GF-D8 (cell line): Measurements from ENCODE around the gene MRAP2.

Source experiments
- DNase-seq: peaks from one replicate; lab custom pipeline; 2025; lab: John Stamatoyannopoulos, UW

Gene MRAP2, protein sequence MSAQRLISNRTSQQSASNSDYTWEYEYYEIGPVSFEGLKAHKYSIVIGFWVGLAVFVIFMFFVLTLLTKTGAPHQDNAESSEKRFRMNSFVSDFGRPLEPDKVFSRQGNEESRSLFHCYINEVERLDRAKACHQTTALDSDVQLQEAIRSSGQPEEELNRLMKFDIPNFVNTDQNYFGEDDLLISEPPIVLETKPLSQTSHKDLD

DNA sequence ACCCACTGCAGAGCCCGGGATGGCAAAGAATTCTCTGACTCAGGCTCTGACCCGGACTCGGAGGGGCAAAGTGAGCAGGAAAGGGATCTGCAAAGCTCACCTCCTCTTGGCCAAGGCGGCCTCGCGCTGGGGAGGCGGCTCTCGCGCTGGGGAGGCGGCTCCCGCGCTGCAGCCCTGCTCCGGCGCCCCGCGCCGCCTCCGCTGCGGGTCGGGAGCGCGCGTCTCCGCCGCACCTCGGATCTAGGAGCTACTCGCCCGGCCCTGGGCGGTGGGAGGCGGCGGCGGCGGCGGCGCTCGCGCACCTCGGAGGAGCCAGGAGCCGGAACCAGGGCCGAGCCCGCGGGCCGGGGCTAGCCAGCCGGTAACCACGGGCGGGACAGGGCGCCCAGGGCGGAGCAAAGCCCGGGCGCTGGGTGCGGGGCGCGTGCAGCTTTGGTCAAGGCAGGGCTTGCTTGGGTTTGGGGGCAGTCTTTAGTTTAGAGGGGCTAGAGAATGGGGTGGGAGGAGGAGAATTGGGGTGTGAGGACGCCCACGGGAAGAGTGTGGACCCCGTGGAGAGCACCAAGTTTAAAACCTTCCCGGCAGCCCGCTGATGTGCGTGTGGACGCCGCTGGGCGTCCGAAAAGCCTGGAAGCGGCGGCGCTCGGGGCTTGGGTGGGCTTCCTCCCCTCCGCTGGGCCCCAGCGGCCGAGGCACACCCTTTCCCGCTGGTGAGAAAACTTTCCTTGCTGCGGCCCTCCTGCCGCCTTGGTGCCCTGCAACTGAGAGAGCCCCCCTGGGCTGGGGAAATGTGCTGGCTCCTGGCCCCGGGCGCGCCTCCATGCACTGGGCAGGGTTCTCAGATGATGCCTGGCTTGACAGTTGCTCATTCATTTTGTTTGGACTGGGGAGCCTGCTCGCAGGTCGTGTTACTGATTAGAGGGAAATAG lies at the start of gene MRAP2:
TSS of gene MRAP2 (plus strand) at position 250 of the 929 bp plus-strand sequence. CDS start 21,547 bp downstream, outside the sequence.
- no peak for DNase-seq

DNA sequence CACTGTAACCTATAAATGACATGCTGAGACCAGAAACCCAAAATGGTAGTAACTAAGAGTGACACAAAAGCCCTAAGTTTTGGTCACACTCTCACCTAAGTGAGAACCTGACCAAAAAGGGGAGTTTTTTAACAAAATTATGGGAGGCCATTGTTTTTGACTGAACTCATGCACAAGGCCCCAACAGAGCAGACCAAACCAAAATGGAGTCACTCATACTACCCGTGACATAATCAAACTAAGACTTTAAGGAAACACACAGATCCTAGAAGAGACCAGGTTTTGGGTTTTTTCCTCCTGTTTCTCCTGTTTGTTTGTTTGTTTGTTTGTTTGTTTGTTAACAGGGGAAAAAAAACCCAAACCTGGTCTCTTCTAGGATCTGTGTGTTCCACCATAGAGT lies 49.2 kb upstream of the MRAP2 start:
- no peak for DNase-seq

DNA sequence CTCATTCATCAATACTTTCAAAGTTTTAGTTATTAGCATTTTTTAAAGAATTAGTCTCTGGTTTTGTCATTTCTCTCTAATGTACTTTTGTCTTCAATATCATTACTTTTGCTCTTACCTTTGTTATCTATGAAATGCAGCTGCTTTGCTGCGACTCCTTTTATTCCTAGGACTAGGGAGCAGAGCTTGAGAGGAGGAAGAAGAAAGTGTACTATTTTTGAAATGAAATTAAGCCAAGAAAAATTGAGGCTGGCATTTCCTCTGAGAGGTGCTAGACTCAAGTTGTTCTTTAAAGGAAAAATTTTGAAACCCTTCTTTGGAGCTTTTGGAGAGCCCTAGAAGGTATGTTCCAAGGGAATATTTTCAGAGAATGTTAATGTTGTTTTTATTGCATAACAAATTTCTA lies 48.3 kb upstream of the MRAP2 start:
- DNase-seq, result no peak

DNA sequence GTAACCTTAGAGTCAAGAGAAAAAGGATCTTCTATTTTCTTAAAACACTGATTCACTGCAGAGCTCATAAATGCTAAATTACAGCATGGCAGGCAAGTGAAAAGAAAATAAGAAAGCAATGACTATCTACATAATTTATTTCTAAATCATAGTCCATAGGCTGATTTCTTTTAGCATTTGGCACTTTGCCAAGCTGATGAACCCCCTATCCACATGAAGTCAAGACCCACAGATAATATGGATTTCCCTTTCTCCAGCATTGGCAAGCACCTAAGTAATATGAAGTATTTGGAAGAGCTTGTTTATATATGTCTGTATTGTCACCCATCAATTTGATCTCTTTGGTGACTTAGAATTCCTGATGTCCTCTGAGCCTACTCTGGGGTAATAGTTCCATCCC lies 47.9 kb upstream of the MRAP2 start:
- no peak for DNase-seq

DNA sequence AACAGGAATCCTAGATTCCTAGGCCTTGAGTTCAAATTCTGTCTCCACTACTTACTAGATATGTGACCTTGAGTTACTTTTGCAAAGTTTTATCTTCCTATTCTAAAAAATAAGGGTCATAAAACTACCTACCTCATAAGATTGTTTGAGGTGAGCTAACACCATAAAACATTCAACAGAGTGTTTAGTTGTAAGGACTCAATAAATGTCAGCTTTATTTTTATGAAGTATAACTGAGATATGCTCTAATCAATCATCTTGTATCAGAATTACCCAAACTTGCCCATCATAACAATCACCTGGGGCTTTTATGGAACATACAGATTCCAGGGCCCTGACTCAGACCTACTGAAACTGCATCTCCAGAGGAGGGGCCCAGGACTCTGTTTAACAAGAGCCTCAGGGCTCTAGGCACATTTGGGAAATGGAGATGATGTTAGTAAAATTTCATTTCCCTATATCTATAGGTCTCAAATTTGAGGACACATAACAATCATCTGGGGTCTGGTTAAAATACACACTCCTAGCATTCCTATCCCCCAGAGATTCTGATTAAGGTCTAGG lies 35.5 kb upstream of the MRAP2 start:
- DNase-seq, result no peak

DNA sequence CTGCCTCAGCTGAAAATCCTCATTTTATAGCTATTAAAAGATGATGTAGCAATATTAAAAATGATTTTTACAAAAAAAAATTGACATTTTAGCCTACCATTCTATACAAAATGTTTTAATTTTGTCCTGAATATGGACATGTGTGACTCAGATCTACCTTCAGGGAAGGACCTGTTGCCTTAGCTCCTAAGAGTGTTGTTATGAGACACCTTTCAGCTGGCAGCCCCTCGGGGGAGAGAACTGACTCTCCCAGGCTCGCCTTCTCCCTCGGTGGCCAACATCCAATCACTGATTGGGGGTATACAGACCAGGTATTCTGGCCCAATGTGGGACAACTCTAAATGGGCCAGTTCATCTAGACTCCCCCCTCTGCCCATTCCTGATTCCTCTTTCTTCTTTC lies 32.5 kb upstream of the MRAP2 start:
- no peak for DNase-seq

DNA sequence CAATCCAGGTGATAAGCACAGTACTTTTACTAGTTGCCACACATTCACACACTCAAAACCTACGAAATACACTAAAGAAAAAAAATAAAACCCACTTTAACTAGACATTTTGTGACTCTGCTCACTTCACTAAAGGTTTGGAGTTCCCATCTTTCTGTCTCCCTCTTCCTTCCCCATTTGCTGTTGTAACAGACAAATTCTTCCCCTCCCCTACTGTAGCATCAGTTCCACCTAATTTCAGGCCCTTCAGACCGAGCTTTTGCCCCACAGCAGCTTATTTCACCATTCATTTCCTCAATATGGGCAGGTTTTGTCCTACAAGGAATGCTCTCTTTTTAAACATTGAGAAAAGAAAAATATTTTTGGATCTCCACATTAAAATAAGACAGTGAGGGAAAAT lies 31.3 kb upstream of the MRAP2 start:
- DNase-seq, result no peak

DNA sequence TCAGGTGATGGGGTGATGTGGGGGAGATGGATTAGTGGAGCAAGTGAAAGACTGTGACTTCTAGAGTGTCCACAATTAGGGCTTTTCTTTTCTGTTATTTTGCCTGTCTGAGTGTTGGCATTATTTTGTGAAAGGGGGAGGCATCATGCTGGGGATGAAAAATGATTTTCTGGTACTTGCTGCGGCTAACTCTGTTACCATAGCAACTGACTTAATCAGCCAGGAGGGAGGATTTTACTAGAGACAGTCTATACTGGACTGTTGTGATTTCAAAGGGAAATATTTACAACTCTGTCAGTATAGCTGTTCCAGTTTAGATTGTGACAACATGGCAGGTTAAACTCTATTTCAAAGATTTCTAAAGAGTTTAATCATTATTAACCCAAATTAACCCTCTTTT lies 30.4 kb upstream of the MRAP2 start:
- DNase-seq, result no peak

DNA sequence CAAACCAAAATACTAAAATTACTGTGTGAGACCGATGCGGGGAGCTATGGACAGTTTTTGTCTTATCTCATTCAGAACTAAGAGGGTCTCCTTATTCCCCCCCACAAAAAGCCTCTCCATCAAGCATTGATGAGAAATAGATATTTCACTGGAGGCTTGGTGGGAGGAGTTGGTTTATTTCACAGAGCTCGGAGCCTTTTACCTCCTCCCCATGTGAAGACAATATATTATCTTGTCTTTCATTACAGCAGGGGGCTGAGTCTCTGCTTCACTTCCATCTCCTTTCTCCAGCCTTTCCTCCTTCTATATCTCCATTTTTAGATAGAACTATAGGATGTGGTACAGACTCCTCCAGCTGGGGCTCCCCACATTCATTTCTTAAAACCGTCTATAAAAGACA lies 29.9 kb upstream of the MRAP2 start:
- no peak for DNase-seq

DNA sequence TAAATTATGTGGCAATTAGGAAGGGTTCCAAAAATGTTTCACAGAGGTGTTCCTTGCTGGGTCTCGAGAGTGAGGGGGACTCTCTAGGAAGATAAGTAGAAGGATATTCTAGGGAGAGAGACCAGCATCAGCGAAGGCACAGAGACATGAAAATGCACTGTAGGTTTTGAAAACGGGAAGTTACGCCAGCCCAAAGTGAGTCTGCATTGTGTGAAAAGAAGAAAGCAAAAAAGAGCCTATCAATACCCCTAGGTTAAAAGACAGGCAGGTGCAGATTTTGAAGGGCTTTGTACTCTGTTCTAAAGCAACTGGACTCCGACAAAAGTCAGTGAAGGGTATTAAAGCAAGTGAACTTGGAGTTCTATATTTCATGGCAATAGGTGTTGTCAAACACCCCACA lies 25.7 kb upstream of the MRAP2 start:
- DNase-seq, result no peak

DNA sequence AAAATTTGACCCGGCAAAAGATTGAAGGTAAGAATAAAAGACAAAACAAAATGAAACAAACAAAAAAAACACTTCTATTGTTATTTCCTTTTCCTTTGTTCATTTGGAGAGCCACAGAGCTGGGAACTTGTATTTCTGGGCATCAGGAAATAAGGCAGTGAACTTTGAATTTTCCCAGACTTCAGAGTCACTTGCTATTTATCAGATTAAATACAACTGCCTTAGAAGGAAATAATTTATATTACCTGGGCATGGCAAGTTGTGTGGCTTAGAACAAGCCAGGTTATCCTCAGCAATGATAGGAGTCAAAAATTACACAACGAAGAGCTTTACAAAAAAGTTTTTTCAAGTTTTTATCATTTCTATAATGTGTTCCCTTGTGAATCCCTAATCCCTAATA lies 20.2 kb upstream of the MRAP2 start:
- DNase-seq, result no peak

DNA sequence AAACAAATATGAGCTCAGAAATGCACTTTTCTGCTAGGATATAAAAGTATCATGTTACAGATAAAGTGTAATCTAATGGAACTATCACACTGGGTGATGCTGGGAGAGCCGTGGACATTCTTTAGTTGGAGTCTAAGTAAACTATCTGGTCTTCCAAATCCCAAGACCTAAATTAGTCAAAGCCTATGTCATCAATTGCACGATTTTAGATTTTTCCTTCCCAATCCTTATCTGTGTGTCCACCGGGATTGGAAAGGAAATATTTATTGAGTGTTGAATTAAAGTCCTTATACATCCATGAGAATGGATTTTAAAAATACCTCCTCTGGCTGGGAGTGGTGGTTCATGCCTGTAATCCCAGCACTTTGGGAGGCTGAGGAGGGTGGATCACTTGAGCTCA lies 19.6 kb upstream of the MRAP2 start:
- no peak for DNase-seq

DNA sequence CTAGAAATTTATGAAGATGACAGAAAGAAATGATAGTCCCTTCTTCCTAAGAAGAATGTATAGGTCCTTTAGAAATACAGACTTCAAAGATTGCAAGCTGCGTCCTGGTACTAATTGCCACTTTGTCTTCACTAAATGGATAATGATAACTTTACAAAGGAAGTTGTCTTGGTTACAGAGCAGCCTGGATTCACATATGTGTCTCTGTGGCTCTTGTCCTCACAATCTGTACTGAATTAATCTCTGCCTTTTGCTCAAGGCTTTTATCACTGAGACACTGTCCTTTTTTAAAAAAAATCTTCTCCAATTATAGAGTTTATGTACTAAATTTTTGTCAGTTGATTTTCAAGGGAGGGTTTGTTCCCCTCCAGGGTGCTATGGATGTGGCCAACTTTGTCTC lies 17.5 kb upstream of the MRAP2 start:
- DNase-seq, result no peak

DNA sequence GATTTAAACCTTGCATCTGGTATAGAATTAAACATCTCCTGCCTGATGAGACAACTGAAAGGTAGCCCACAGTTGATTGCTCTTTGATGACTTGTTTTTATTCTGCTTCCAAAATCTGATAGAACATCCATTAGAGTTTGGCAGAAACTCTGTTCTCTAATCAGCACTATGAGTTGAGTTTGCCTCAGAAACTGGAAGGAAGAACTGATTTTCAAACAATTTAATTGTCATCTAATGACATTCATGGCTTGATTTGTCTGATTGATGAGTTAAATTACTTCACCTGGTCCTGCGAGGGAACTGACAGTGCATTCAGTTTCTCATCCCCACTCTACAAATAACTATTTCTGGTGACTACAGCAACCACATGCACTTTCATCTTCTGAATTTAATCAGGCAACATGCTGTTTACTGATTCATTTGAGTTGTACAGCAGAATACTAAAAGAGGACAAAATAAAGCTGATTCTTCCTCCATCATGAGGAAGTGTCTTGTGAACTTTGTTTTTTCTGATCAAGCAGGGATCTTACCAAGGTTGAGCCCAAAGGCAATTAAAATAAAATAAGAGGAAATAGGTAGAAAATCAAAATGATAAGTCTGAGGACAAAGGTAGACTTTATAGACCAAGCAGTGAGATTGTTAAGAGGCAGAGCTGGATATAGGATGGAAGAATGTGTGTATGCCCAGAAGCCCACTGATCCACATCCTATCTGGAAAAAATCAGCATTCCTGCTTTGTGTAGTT lies 15.7 kb upstream of the MRAP2 start:
- no peak for DNase-seq

DNA sequence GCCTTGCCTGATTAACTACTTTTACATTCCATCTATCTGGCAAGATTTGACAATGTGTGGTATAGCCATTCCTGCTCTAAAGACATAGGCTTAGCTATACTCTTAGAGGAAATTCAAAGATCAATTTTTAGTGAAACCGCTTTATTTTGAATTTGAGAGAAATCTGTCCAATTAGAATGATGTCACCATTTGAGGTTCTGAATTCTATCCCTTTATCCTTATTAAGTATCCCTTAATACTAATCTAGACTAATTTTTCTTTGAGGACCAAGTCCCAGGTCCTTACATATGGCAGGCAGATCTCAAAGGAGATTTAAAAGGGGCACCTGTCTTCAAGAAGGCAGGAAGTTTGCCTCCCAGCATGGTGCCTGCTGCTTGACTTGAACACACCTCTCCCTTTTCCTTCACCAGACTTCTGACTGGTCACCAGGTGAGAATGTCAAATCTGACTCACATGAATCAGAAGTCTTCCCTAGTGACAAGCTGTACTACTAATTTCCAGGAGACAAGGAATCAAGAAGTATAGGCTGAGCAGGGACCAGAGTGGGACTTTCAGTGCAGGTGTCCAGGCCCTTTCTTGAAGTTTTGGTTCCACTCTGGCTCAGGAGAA lies 15.0 kb upstream of the MRAP2 start:
- no peak for DNase-seq

DNA sequence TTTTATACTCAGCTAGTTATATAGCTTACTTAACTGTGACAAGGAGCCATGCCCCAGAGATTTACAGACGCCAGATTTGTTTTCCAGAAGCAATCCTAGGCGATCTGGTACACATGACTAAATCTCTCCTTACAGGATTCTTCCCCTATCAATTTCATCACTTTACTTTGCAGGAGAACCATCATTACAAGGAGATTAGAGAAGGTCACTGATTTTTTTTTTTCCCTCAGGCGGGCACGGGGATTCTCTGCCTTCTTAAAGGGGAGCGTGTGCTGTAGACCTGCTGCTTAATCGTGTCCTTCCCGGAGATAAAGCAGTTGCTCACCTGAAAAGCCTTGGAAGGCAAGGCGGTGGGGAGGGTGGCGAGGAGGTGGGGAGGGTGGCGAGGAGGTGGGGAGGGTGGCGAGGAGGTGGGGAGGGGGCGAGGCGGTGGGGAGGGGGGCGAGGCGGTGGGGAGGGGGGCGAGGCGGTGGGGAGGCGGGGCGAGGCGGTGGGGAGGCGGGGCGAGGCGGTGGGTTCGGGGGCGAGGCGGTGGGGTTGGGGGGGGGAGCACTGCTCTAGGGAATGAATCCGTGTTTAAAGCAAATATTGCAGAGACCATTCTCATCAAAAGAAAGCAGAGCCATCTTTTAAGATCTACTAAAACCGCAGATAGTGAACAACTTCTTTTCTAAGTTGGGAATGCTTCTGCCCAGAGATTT lies 14.3 kb upstream of the MRAP2 start:
- no peak for DNase-seq

DNA sequence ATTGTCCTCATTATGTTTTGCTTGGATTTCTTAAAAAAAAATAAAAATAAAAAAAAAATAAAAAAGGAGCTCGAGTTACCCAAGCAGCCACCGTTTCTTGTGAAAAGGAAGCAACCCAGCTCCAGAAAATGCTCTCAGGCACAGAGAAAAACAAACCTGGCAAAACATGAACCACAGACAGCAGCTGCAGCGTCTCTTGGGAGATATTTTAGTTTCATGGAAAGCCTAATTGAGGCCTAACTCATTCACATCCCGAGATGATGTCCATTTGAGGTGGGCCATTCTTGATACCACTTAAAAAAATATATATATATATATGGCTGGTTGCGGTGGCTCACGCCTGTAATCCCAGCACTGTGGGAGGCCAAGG lies 13.7 kb upstream of the MRAP2 start:
- no peak for DNase-seq

DNA sequence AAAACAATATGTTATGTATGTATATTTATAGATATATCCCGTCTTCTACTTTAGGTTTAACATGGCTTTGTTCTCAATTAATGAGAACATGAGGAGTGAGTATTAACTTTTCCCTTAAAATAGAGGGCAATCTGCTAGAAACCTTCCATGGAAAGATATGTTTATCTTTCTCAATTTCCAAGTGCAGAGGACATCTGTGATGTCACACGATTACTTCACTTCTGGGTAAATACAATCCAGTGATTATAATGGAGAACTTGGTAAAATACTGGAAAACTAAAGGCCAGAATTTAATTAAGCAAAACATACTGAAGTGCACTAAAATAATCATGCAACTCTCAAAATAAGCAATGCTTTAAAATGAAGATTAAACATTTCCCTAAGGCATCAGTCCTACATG lies 11.9 kb upstream of the MRAP2 start:
- no peak for DNase-seq

DNA sequence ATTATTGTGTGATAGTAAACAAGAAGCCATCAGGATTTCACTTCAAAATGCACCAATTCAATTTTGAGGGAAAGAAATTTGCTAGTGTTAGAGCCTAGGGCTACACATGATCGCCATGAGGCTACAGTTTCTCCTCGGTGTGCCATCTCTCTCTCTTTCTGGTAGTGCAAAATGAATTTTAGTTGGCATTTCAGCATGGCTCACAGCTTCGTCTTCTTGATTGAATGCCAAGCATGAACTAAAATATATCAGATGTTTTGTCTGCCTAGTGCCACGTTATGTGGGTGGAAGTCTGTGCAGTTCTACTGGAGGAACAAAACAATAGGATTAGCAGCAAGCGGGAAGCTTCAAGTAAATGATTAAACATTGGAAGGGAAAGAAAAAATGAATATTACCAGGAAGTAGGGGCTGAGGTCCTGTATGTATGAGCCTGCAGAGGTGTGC lies 6.8 kb upstream of the MRAP2 start:
- no peak for DNase-seq

DNA sequence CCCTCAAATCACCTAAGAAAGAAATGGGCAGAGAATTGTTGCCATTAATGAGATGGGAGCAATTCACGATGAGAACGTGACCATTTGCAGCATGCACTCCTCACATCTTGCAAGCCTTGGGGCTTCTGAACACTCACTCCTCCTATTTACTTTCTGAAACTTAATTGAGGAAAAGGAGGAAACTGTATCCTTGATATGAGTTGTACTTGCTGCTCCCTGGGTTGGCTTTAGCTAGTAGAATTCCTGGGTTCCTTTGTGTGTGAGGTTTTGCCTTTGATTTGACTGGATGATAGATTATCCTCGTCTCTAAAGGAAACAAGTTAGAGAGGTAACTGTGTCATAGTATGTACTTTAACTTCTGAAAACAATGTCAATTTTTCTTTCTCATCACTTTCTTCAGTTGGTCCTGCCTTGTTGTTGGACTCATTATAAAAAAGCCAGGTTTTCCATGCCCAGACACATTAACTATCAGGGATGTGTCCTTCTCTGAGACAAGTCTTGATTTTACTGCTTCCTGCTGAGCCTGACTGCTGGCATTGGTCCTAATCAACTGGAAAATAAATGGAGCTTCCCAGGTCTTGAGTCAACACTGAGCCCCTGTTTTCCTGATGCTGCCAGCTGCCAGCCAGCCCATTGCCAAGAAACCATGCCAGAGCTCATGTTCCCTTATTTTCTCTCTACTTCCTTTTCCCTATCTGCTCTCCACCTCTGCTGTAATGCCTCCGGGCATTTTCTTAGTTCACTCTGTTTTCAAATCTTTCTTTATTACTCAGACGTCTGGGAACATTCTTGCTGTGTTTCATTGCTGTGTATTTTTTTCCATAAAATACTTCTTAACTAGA lies 6.0 kb upstream of the MRAP2 start:
- DNase-seq, result no peak

DNA sequence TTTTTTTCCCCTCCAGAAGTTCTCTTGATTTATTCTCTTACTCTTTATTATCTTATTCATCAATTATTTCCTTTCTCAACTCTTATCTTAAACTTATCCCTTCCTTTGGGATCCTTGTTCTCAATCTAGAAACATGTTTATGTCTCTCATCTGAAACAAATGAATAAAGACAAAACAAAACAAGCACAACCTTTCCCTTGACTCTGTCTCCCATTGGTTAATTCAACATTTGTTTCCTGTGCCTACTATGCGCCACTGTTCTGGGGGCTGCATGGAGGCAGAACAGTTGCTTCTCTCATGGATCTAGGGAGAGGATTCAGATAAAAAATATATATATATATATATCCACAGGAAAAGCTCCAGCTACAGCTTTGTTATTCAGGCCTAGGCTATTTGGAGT lies 5.2 kb upstream of the MRAP2 start:
- no peak for DNase-seq
